HTR-8/SVneo (cell line): ENCODE measurements around the gene NUPR1.
"Not testable (repeated sequence)": the region's sequence is repeated elsewhere in the genome, so short reads cannot be mapped to it uniquely, and the experiment has no call there.

ENCODE experiments used
- DNase-seq: peaks from one replicate; pipeline ENCODE4 v3.0.0; 2011; ENCODE audit warnings: low spot score, mixed read lengths; ENCODE audit not compliant: insufficient read length
- FAIRE-seq: peaks from 2 replicates; lab custom pipeline; 2011; peaks lifted over from hg19 to GRCh38; lab: Jason Lieb, UNC

Gene NUPR1

GRCh38 chr16:28529124-28529523 lies 9.7 kb downstream of the NUPR1 start:
- FAIRE-seq (no peak), DNase-seq (no peak)

GRCh38 chr16:28528463-28528867 lies 10.3 kb downstream of the NUPR1 start:
- FAIRE-seq, result no peak

GRCh38 chr16:28527985-28528384 lies 10.8 kb downstream of the NUPR1 start:
- no peak for FAIRE-seq
- no peak for DNase-seq

More at GRCh38 chr16:28528463-28528867, 10.3 kb downstream of the NUPR1 start:
- DNase-seq, result no peak

GRCh38 chr16:28527100-28527785 lies 11.5 kb downstream of the NUPR1 start:
- FAIRE-seq, DNase-seq: not testable (repeated sequence)

- no peak for FAIRE-seq
Measured at GRCh38 chr16:28526201-28527099, 12.3 kb downstream of the NUPR1 start.

GRCh38 chr16:28524681-28525171 lies 14.0 kb downstream of the NUPR1 start:
- DNase-seq (no peak), FAIRE-seq (no peak)

More at GRCh38 chr16:28526201-28527099, 12.3 kb downstream of the NUPR1 start:
- DNase-seq, result no peak

- FAIRE-seq (no peak), DNase-seq (no peak)
Measured at GRCh38 chr16:28522792-28523191, 16.0 kb downstream of the NUPR1 start.

- FAIRE-seq (no peak), DNase-seq (no peak)
Measured at GRCh38 chr16:28521436-28521835, 17.3 kb downstream of the NUPR1 start.

- DNase-seq (no peak), FAIRE-seq (no peak)
Measured at GRCh38 chr16:28520672-28521071, 18.1 kb downstream of the NUPR1 start.

- DNase-seq (no peak), FAIRE-seq (no peak)
Measured at GRCh38 chr16:28514246-28514645, 24.5 kb downstream of the NUPR1 start.

- FAIRE-seq, result no peak
- no peak for DNase-seq
Measured at GRCh38 chr16:28513484-28514181, 25.1 kb downstream of the NUPR1 start.

- no peak for FAIRE-seq
- DNase-seq, result no peak
Measured at GRCh38 chr16:28511801-28512789, 26.7 kb downstream of the NUPR1 start.

- FAIRE-seq, result no peak
- DNase-seq, result no peak
Measured at GRCh38 chr16:28511031-28511430, 27.7 kb downstream of the NUPR1 start.

- no peak for FAIRE-seq
- no peak for DNase-seq
Measured at GRCh38 chr16:28505489-28506137, 33.2 kb downstream of the NUPR1 start.

- FAIRE-seq (no peak), DNase-seq (no peak)
Measured at GRCh38 chr16:28504707-28505404, 33.9 kb downstream of the NUPR1 start.

GRCh38 chr16:28503470-28504259 lies 35.1 kb downstream of the NUPR1 start:
- FAIRE-seq (no peak), DNase-seq (no peak)

GRCh38 chr16:28502290-28502689 lies 36.5 kb downstream of the NUPR1 start:
- FAIRE-seq, result no peak
- DNase-seq, result no peak
